GM21515 (cell line): ENCODE measurements around the gene ACY1.
A peak's percentile ranks its signal among the peaks of the same experiment; 100 is the strongest.
"Not testable (repeated sequence)": the region's sequence is repeated elsewhere in the genome, so short reads cannot be mapped to it uniquely, and the experiment has no call there.

ENCODE experiments used
- ATAC-seq: cut with Tn5 transposase; IDR thresholded peaks from one replicate; pipeline ENCODE4 v1.9.1; 2021; ENCODE audit not compliant: unreplicated experiment

The ACY1 gene

DNA sequence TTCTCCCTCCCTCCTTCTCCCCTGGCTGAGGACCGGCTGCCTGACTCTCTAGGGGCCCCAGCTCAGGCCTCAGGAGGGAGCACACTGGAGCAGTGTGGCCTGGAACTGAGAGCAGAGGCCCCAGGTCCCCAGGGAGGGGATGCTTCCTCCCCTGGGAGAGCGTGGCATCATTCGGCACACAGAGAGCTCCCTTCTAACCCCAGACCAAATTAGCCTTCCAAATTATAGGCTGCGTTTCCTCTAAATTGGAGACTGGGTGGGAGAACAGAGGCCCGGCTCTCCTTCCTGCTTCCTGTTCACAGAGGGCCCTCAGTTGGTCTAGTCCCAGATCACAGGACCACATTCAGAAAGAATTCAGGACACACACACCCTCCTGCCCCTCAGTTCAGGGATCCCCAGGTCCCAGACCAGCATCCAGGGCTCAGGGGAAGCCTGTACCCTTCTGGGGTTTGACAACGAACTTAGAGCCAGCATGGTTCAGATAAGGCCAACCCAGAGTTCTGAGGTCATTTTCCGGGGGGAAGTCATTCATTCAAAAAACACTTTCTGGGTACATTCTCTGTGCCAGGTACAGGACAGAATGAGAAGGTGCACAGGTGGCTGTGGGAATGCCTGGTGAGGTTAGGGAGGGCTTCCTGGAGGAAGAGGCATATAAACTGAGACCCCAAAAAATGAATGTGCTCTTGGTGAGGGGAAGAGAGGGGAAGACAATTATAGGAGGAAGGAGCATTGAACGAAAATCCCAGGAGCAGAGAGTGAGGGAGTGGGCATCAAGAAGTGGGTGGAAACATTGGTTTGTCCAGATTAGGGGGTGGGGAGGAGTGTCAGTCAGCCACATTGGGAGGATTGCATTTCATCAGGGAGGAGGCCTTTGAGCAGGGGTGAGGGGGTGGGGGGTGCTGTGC is 40.8 kb downstream of the ACY1 start:
- peak; percentile 58 for ATAC-seq

DNA sequence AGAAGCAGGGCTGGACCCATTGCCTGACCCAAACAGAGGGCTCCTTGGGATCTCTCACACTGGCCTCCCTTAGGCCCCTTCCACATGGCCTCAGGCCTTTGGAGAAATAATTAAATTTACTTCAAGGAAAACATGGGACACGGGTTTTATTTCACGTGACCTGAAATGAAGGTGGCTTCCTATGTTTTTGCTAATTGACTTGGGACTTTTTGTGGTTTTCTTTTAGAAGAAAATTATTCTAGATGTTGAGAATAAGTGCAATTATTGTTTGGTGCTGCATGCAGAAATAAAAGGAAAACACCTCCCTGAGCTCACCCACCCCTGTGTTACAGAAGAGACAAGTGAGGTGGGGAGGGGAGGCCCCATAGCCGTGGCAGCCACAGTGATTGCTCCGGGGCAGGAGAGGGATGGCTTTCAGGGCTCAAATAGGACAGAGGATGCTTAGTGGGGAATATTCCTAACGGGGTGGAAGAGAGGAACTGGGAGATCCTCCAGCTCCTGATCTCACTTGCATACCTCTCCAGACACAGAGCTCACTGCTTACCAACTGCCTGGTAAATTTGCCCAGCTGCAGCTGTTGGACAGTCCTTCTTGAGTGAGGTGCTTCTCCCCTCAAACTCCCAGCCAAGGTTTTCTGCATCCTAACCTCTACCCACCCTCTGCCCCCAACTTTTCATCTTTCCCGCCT is 41.6 kb downstream of the ACY1 start:
- ATAC-seq = no peak

DNA sequence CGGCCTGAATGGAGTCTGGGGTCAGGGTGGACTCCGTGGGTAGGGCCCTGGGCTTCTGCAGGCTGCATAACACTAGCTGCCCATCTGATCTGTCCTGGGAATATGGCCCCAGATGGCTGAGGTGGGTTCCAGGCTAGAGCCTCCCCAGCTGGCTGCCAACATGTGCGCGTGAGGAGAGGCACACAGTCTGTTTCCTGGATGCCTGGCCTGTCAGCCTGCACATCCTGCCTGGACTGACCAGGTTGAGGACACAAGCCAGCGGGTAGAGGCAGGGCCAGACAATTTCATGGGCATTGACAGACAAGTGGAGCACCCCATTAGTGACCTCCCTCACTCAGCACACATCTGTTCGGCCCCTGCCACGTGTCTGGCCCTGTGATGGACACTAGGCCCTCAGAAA is 42.1 kb downstream of the ACY1 start:
- ATAC-seq = no peak

DNA sequence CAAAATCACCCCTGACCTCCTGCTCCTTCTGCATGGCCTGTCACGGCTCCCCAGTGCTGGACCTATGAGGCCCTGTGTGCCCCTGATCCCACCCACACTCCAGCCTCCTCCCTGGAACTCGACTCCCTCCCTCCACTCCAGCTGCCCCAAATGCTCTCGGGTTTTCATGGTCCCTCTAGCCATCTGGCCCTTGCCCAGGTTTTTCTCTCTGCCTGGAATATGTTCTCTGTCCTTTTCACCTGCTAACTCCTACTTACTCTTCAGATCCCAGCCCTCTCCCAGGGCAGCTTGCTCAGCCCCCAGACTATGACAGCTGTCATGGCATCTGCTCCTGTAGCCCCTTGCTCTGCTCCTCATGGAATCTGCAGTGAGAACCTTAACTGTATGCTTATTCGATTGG is 42.7 kb downstream of the ACY1 start:
- ATAC-seq = no peak

DNA sequence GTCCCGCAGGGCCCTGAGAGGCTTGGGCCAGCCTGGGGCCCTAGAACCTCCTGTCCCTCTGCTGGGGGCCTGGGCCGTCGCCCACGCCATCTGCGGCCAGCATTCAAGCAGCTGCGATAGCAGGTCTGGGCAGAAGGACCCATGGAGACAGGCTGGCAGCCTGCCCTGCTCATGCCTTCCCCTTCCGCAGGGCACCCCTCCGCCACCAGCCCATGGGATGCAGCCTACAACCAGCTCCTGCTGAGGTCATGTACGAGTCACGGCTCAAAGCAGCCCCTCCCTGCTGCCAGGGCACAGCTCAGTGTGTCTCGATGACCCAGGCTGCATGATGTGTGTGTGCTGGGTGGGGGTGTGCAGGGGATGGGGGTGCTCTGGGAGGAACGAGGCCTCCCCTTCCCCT is 45.2 kb downstream of the ACY1 start:
- ATAC-seq = no peak

DNA sequence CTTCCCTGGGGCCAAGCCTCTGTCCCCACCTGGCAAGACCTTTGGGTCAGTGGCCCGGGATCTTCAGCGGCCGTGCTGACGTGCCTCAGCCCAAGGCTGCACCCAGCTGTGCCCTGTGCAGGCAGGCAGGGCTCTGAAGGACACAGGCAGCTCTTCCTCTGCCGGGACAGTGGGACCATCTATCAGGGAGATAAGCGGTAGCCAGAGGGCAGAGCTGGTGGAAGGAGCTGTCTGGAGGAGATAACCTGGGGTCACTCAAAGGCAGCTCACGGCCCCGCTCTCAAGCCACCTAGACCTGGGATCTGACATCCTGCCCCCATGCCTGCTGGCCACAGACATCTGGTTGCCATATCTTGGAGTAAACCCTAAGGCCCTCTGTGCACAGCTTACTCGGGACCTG is 45.7 kb downstream of the ACY1 start:
- ATAC-seq = no peak

DNA sequence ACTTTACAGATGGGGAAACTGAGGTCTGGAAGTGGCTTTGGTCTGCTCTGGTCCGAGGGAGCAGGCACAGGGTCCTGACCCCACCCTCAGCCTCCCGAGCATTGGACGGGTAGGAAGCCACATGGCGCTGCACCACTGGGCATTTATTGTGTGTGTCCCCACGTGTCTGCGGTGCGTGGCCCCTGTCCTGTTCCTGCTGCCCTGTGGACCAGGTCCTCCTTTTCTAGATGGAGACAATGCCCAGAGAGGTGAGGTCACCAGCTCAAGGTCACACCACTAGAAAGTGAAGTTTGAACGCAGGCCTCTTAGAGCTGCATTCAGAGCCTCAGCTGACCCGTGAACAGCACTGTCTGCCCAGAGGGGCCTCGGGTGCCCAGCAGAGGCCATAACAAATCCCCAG is 46.2 kb downstream of the ACY1 start:
- ATAC-seq = no peak

DNA sequence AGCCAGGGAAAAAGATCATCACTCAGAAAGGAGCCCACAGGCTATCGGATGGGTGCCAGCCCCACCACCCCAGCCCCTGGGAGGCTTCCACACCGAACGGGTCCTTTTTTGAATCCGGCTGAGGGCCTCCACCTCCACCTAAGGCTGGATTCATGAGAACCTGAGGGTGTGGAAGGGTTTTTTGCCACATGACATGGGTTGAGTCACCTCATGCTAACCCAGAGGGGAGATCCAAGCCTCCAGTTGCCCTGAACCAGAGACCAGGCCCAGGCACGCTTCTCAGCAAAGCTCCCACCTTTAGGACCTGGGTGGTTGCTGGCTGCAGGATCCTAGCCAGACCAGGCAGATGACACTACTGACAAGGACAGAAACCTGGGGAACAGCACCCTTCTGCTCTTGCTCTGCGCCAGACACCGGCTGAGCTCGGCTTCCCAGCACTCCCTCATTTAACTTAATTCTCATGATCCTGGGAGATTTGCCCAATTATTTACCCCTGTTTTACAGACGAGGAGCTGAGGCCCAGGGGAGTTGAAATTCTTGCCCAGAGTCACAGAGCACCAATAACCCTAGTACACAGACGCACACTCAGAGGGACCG is 47.5 kb downstream of the ACY1 start:
- ATAC-seq = no peak

DNA sequence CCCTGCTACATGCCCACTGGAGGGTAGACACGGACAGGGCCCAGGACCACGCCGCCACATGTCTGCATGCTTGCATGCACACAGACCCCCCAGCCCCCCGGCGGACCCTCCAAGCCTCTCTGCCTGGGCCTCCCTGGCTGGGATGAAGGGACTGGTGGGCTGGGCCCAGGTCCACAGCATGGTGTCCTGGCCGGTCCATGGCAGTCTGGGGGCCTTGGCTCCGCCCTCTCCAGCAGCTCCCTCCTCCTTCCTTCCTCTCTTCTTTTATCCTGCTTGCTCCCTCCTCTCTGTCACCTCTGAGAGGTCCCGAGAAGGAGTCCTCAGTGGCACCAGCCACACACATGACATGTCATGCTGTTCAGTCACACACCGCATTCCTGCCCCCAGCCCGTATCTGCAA is 48.6 kb downstream of the ACY1 start:
- no peak for ATAC-seq

DNA sequence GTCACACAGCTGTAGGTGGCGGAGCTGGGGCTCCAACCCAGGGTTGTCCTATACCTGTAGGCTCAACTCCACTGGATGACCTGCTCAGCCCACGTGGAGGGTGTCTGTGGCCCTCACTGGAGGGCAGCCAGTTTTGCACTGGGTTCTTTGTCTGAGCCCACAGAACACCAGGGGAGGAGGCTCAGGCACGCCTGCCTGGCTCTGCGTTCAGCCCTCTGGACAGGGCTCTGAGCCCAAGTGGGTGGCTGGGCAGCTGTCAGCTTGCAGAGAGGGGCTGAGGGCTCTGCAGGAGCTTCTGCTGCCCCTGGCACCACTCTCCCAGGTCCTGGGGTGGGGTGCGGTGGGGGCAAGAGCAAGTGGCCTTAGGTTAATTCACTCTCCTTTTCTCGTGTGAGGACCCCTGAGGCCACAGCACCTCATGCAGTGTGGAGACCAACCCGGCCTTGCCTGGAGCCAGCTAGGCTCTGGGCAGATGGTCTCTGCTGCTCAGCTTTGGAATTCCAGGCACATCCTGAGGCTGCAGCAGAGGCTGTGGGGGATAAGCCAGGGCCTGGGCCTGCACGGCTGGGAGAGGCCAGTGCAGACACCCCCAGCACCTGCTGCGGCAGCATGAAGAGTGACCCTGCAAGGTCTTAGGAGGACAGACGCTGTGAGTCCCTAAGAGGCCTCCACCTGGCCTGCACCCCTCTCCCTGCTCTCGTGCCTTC is 49.5 kb downstream of the ACY1 start:
- no peak for ATAC-seq

DNA sequence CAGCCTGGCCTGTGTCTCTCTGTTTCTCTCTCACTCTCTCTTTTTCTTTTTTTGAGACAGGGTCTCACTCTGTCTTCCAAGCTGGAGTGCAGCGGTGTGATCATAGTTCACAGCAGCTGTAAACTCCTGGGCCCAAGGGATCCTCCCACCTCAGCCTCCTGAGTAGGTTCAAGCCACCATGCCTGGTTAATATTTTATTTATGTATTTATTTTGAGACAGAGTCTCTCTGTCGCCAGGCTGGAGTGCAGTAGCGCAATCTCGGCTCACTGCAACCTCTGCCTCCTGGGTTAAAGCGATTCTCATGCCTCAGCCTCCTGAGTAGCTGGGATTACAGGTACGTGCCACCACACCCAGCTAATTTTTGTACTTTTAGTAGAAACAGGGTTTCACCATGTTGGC is 50.4 kb downstream of the ACY1 start:
- ATAC-seq = not testable (repeated sequence)

DNA sequence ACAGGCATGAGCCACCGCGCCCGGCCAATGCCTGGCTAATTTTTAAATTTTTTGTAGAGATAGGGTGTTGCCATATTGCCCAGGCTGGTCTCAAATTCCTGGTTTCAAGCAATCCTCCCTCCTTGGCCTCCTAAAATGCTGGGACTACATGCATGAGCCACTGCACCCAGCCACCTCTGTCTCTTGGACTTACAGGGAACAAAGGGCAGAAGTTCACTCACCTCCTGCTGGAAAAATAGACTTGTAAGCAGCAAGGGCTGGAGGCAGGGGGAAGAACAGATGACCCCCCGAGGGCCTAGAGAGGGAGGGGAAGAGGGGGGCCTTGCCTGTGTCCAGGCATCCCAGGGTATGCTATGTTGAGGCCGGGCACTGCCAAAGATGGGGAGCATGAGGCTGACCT is 50.9 kb downstream of the ACY1 start:
- no peak for ATAC-seq

DNA sequence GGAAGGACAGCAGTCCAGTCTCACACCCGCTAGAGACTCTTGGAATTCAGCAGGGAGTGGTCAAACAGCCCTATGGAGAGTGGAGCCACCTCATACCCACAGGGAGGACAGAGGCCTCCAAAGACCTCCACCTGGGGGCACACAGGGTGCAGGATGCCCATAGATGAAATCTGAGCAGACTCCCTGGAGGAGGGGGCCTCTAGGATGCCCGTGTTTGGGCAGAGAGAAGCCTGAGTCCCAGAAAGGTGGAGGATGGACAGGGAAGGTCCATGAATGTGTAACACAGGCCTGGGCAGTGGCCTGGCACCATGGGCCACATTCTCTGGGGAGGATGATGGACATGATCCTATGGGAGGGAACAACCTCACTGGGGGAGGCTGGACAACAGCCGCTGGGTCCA is 51.3 kb downstream of the ACY1 start:
- ATAC-seq = no peak

DNA sequence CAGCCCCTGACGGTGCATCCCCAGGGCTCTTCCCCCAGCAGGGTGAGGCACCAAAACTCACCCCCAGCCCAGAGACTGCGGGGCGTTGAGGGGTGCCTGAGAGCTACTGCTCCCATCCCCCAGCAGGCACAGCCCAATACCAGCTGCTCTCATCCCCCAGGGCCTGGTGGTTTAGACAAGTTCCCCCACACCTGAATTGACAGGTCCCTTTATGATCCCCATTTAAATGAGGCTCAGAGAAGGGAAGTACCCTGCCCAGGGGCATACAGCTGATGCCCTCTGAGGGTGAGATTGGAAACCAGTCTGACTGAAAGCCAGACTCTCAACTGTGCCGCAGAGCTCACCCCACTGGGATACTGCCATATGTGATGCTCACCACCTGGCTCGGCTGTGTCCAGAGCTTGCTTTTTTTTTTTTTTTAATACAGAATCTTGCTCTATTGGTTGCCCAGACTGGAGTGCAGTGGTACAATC is 52.9 kb downstream of the ACY1 start:
- ATAC-seq = no peak

DNA sequence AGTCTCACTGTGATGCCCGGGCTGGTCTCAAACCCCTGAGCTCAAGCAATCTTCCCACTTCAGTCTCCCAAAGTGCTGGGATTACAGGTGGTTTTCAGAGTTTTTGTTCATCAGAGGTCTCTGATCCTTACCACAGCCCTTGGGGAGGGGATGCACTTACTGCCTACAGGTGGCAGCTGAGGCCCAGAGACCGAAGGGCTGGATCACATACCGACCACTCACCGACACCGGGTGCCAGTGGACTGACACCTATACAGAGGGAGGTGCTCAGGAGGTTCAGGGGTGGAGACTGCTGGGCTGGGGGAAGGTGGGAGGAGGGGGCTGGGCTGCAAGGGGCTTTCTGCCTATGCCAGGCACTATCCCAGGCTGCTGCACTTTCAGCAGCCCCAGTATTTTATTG is 53.5 kb downstream of the ACY1 start:
- no peak for ATAC-seq

DNA sequence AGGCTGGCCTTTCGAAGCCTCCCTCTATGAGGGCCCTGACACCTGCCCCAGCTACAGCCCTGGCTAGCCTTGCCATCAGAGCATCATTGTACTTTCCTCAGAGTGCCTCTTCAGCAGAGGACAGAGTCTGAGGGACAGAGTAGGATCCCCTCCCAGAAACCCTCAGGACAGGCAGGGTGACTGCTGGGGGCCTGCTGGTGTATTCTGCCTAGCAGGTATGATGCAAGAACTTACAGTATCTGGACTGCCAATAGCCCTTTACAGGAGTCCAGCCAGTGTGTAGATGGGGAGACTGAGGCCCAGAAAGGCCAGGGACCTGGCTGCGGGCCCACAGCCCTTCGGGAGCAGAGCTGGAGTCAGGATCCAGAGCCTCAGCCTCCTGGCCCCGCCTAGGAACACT is 54.0 kb downstream of the ACY1 start:
- ATAC-seq = no peak

DNA sequence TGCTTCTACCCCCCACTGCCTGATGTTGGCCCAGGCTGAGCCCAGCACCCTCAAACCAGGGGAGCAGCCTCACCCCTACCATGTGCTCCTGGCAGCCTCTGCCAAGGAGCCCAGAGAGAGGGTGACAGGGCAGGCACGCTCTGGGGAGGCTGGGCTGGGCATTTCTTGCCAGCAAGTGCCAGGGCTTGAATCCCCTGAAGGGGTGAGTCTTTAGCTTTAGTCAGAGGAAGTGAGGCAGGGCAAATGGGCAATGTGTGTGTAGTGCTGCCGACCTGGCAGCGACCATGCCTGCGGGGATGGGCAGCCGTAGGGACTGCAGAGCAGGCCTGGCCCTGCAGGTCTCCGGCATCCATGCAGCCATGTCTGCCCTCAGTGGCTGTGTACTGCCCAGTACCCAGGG is 54.9 kb downstream of the ACY1 start:
- no peak for ATAC-seq
